ENCODE results near the gene GNG14. TPM values are rescaled to one million over a fixed set of nuclear protein-coding genes. Genes with fewer than 3 reads are reported as not detected.

Gene GNG14
- total and polyA plus RNA-seq, 10 of the 15 experiments (the other 5 are each of a cell fraction or from before 2014, with no cell fraction given), result not detected

- no peak for TF ChIP-seq BCLAF1 (IDR thresholded peaks at IDR 0.05)
- TF ChIP-seq IRF3 (IDR thresholded peaks at IDR 0.05), result peak; percentile 54; the same call in 1 of the 2 replicates
- no peak for TF ChIP-seq CEBPB (IDR thresholded peaks at IDR 0.05; ENCODE audit: borderline replicate concordance in 1 of 2, low read depth in 2 of 2, low read length in 2 of 2)
- TF ChIP-seq RAD21 (IDR thresholded peaks at IDR 0.05; ENCODE audit: insufficient read depth, low read depth, low read length), result no peak
- peak; percentile 50; the same call in 1 of the 2 replicates for TF ChIP-seq ZNF687 (IDR thresholded peaks at IDR 0.05)
- TF ChIP-seq SRF (IDR thresholded peaks at IDR 0.05; ENCODE audit: low read depth in 2 of 2, low read length in 2 of 2), result peak; percentile 4 to 56; a peak in 1 of 4 replicates
- peak; percentile 69 for TF ChIP-seq NR2F1 (conservative IDR thresholded peaks at IDR 0.05)
- TF ChIP-seq ZBED1 (IDR thresholded peaks at IDR 0.05; ENCODE audit: borderline replicate concordance), result no peak
- peak; percentile 93 for TF ChIP-seq ZBTB11 (CRISPR knock-in tag; IDR thresholded peaks at IDR 0.05)
- no peak for TF ChIP-seq NFYB (IDR thresholded peaks at IDR 0.05; ENCODE audit: insufficient read depth, low read depth, low read length)
- 0 out of 2 replicates have a peak, but pooled peaks have one; percentile 52 for TF ChIP-seq FOXM1 (IDR thresholded peaks at IDR 0.05; ENCODE audit: low read depth, low read length)
- TF ChIP-seq NR2C2 (IDR thresholded peaks at IDR 0.05; ENCODE audit: borderline replicate concordance, control insufficient read depth, insufficient read length, low read depth), result no peak
- no peak; the same call in 1 of the 2 replicates for TF ChIP-seq ESRRA (IDR thresholded peaks at IDR 0.05; ENCODE audit: low read length)
- no peak for TF ChIP-seq USF2 (IDR thresholded peaks at IDR 0.05; ENCODE audit: borderline replicate concordance, low read depth, low read length)
- TF ChIP-seq ZSCAN29 (IDR thresholded peaks at IDR 0.05), result no peak
Measured at GRCh38 chr19:12669270-12670158, 18.3 kb upstream of the GNG14 start (continued).
